Coronary artery (tissue), 2 donors: ENCODE results near the gene POLE.

ENCODE experiments used
- DNase-seq: peaks from one replicate; pipeline ENCODE4 v3.0.0-alpha.2; 2017; ENCODE audit warnings: low spot score
- H3K27ac ChIP-seq, 2 donors: fragments of 200-600 bp; sonication (generic); one replicate each; pipeline ENCODE4 v1.5.1; 2016 to 2019
- H3K4me3 ChIP-seq: fragments of 200-600 bp; sonication (generic); 2 replicates; pipeline ENCODE4 v1.5.1; 2016; ENCODE audit warnings: mild to moderate bottlenecking, moderate library complexity
- CTCF ChIP-seq: fragments of 200-600 bp; sonication (generic); IDR thresholded peaks from one replicate; pipeline ENCODE4 v1.5.1; 2019; ENCODE audit warnings: antibody characterized with exemption

POLE gene

GRCh38 chr12:132606927-132607326 lies 80.2 kb downstream of the POLE start:
- Histone ChIP-seq H3K4me3 (no peak overlapping the region), H3K27ac (no peak overlapping the region)
- no peak for TF ChIP-seq CTCF
- peak; percentile 54 for DNase-seq

- Histone ChIP-seq H3K27ac (no peak overlapping the region), H3K4me3 (no peak overlapping the region)
- no peak for TF ChIP-seq CTCF
- DNase-seq = no peak
Measured at GRCh38 chr12:132606466-132606865, 80.7 kb downstream of the POLE start.

- TF ChIP-seq CTCF = no peak
- DNase-seq = no peak
- H3K27ac ChIP-seq = no peak overlapping the region
Measured at GRCh38 chr12:132605892-132606291, 81.2 kb downstream of the POLE start.

GRCh38 chr12:132604668-132605441 lies 82.3 kb downstream of the POLE start:
- TF ChIP-seq CTCF = no peak
- no peak for DNase-seq
- Histone ChIP-seq H3K4me3 (peak overlapping the region; percentile 46), H3K27ac (no peak overlapping the region)

More at GRCh38 chr12:132605892-132606291, 81.2 kb downstream of the POLE start:
- no peak overlapping the region for H3K4me3 ChIP-seq

GRCh38 chr12:132604151-132604618 lies 83.0 kb downstream of the POLE start:
- DNase-seq = no peak

GRCh38 chr12:132603240-132604150 lies 83.6 kb downstream of the POLE start:
- no peak for DNase-seq
- Histone ChIP-seq H3K27ac (peak overlapping the region in 1 of 2 donors; percentile 49), H3K4me3 (peak overlapping the region; percentile 46)
- no peak for TF ChIP-seq CTCF

More at GRCh38 chr12:132604151-132604618, 83.0 kb downstream of the POLE start:
- no peak for TF ChIP-seq CTCF
- H3K4me3 ChIP-seq = peak overlapping the region; percentile 46
- H3K27ac ChIP-seq = peak overlapping the region in 1 of 2 donors; percentile 49
